ENCODE data around the gene ZBTB20.

Gene ZBTB20

DNA sequence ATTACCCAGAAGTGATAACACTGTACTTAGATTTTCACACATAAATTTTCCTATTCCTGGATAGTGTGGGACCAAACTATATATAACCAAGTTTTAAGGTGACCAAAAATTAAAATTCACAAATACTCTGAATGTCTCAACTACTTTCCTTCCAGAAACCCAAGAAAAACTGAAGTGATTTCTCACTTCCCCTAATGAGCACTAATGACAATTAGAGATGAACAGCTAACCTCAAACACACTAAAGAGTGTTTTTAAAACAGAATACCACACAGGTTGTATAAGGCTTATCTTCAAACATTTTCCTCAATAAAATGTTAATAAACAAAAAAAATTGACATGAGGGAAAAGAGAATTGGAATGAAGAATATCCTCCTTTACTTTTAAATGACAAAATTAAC is 188.2 kb downstream of the ZBTB20 start:
- ATAC-seq = no peak
- TF ChIP-seq CREB5 (CRISPR knock-in tag; IDR thresholded peaks at IDR 0.05; ENCODE audit: low read depth) (no peak), PPARA (CRISPR knock-in tag; IDR thresholded peaks at IDR 0.05; ENCODE audit: borderline replicate concordance) (no peak), SNAI2 (CRISPR knock-in tag; IDR thresholded peaks at IDR 0.05) (no peak), ARNTL (CRISPR knock-in tag; IDR thresholded peaks at IDR 0.05; ENCODE audit: borderline replicate concordance, low read depth) (no peak), GLIS3 (CRISPR knock-in tag; IDR thresholded peaks at IDR 0.05) (no peak), ISL1 (CRISPR knock-in tag; IDR thresholded peaks at IDR 0.05) (no peak), TOX (CRISPR knock-in tag; IDR thresholded peaks at IDR 0.05; ENCODE audit: borderline replicate concordance) (no peak), CSDC2 (CRISPR knock-in tag; IDR thresholded peaks at IDR 0.05) (no peak), TSHZ2 (CRISPR knock-in tag; IDR thresholded peaks at IDR 0.05) (no peak), BACH2 (CRISPR knock-in tag; IDR thresholded peaks at IDR 0.05; ENCODE audit: borderline replicate concordance) (no peak), ZNF8 (CRISPR knock-in tag; IDR thresholded peaks at IDR 0.05) (no peak)
- TF ChIP-seq, protein P1, sequence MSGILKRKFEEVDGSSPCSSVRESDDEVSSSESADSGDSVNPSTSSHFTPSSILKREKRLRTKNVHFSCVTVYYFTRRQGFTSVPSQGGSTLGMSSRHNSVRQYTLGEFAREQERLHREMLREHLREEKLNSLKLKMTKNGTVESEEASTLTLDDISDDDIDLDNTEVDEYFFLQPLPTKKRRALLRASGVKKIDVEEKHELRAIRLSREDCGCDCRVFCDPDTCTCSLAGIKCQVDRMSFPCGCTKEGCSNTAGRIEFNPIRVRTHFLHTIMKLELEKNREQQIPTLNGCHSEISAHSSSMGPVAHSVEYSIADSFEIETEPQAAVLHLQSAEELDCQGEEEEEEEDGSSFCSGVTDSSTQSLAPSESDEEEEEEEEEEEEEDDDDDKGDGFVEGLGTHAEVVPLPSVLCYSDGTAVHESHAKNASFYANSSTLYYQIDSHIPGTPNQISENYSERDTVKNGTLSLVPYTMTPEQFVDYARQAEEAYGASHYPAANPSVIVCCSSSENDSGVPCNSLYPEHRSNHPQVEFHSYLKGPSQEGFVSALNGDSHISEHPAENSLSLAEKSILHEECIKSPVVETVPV (CRISPR knock-in tag; IDR thresholded peaks at IDR 0.05) = no peak
- TF ChIP-seq, protein P2, sequence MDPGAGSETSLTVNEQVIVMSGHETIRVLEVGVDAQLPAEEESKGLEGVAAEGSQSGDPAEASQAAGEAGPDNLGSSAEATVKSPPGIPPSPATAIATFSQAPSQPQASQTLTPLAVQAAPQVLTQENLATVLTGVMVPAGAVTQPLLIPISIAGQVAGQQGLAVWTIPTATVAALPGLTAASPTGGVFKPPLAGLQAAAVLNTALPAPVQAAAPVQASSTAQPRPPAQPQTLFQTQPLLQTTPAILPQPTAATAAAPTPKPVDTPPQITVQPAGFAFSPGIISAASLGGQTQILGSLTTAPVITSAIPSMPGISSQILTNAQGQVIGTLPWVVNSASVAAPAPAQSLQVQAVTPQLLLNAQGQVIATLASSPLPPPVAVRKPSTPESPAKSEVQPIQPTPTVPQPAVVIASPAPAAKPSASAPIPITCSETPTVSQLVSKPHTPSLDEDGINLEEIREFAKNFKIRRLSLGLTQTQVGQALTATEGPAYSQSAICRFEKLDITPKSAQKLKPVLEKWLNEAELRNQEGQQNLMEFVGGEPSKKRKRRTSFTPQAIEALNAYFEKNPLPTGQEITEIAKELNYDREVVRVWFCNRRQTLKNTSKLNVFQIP (CRISPR knock-in tag; IDR thresholded peaks at IDR 0.05; ENCODE audit: borderline replicate concordance, low read depth) = no peak

DNA sequence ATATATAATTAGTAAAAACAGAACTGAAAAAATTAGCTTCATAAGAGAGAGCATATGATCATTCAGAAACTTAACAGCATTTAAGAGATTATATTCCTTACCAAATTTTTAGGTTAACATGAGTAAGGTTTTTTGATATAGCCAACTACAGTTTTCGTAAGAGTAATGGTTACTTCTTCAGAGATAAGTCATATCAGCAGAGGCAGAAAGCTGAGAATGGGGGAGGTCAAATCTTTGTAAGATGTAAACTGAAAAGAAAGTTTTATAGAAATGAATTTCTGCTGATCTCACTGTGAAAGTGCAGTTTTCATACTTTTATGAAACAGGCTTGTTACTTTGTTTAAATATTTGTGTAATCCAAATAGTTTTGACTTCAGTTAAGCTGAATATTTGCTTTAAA is 193.3 kb downstream of the ZBTB20 start:
- no peak for ATAC-seq
- TF ChIP-seq OSR1 (CRISPR knock-in tag; IDR thresholded peaks at IDR 0.05) (no peak), ZFP30 (CRISPR knock-in tag; IDR thresholded peaks at IDR 0.05) (no peak), ZNF70 (CRISPR knock-in tag; IDR thresholded peaks at IDR 0.05) (no peak), TOX (CRISPR knock-in tag; IDR thresholded peaks at IDR 0.05; ENCODE audit: borderline replicate concordance) (no peak), ARNTL (CRISPR knock-in tag; IDR thresholded peaks at IDR 0.05; ENCODE audit: borderline replicate concordance, low read depth) (no peak), RARB (CRISPR knock-in tag; IDR thresholded peaks at IDR 0.05) (no peak), ISL1 (CRISPR knock-in tag; IDR thresholded peaks at IDR 0.05) (no peak), CREB5 (CRISPR knock-in tag; IDR thresholded peaks at IDR 0.05; ENCODE audit: low read depth) (no peak), CSDC2 (CRISPR knock-in tag; IDR thresholded peaks at IDR 0.05) (no peak), GLIS3 (CRISPR knock-in tag; IDR thresholded peaks at IDR 0.05) (no peak), ZNF565 (CRISPR knock-in tag; conservative IDR thresholded peaks at IDR 0.05; ENCODE audit: low read depth) (no peak), TSHZ2 (CRISPR knock-in tag; IDR thresholded peaks at IDR 0.05) (no peak), ZFP3 (CRISPR knock-in tag; IDR thresholded peaks at IDR 0.05) (no peak), BACH2 (CRISPR knock-in tag; IDR thresholded peaks at IDR 0.05; ENCODE audit: borderline replicate concordance) (no peak), ESRRG (CRISPR knock-in tag; IDR thresholded peaks at IDR 0.05) (no peak), SNAI2 (CRISPR knock-in tag; IDR thresholded peaks at IDR 0.05) (no peak), ZNF8 (CRISPR knock-in tag; IDR thresholded peaks at IDR 0.05) (no peak)
- TF ChIP-seq, protein P1 (CRISPR knock-in tag; IDR thresholded peaks at IDR 0.05) = no peak
- TF ChIP-seq, protein P3, sequence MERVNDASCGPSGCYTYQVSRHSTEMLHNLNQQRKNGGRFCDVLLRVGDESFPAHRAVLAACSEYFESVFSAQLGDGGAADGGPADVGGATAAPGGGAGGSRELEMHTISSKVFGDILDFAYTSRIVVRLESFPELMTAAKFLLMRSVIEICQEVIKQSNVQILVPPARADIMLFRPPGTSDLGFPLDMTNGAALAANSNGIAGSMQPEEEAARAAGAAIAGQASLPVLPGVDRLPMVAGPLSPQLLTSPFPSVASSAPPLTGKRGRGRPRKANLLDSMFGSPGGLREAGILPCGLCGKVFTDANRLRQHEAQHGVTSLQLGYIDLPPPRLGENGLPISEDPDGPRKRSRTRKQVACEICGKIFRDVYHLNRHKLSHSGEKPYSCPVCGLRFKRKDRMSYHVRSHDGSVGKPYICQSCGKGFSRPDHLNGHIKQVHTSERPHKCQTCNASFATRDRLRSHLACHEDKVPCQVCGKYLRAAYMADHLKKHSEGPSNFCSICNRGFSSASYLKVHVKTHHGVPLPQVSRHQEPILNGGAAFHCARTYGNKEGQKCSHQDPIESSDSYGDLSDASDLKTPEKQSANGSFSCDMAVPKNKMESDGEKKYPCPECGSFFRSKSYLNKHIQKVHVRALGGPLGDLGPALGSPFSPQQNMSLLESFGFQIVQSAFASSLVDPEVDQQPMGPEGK (CRISPR knock-in tag; IDR thresholded peaks at IDR 0.05; ENCODE audit: borderline replicate concordance) = no peak
- TF ChIP-seq, protein P2 (CRISPR knock-in tag; IDR thresholded peaks at IDR 0.05; ENCODE audit: borderline replicate concordance, low read depth) = no peak

All from SK-N-SH treated with all-trans-retinoic acid at 6 μM for 48 hours (cell line).